ENCODE results near the gene SERPINE3.

The SERPINE3 gene

GRCh38 chr13:51348069-51348967 is 8.8 kb downstream of the SERPINE3 start:
- H2AFZ ChIP-seq (ENCODE audit: low read depth, low read length) = no peak overlapping the region
- no peak for TF ChIP-seq CTCF (IDR thresholded peaks at IDR 0.05; ENCODE audit: borderline replicate concordance, extremely low read depth, low read length, poor library complexity, severe bottlenecking)
- TF ChIP-seq EZH2 (IDR thresholded peaks at IDR 0.05; ENCODE audit: borderline replicate concordance, low read depth, low read length, severe bottlenecking) = no peak
- no peaks in the 10 kb centered on the region for H3K9me3 ChIP-seq (ENCODE audit: insufficient read depth, low read length, severe bottlenecking)
- H3K27me3 ChIP-seq (ENCODE audit: insufficient read depth, low read length, poor library complexity) = no peaks in the 10 kb centered on the region
- H3K4me3 ChIP-seq (ENCODE audit: low read depth in 1 of 2, low read length in 2 of 2) = no peak overlapping the region
- H3K9ac ChIP-seq (ENCODE audit: low read depth, low read length) = no peak overlapping the region
- no peaks in the 10 kb centered on the region for H4K20me1 ChIP-seq (ENCODE audit: insufficient read depth, low read length)
- ATAC-seq (ENCODE audit: insufficient read depth, low read depth) (no peak), DNase-seq (no peak)
- H3K79me2 ChIP-seq (ENCODE audit: insufficient read depth, low read length) = no peaks in the 10 kb centered on the region
- H3K4me1 ChIP-seq (ENCODE audit: insufficient read depth, low read length) = no peaks in the 10 kb centered on the region
- no peak overlapping the region for H3K27ac ChIP-seq (ENCODE audit: low read length)
- no peak overlapping the region for H3K4me2 ChIP-seq (ENCODE audit: insufficient read depth, low read length)
- H3K36me3 ChIP-seq (ENCODE audit: insufficient read depth, low read length) = no peaks in the 10 kb centered on the region

GRCh38 chr13:51349016-51349415 is 9.5 kb downstream of the SERPINE3 start:
- TF ChIP-seq CTCF (IDR thresholded peaks at IDR 0.05; ENCODE audit: borderline replicate concordance, extremely low read depth, low read length, poor library complexity, severe bottlenecking) = no peak
- TF ChIP-seq EZH2 (IDR thresholded peaks at IDR 0.05; ENCODE audit: borderline replicate concordance, low read depth, low read length, severe bottlenecking) = no peak
- no peak for ATAC-seq (ENCODE audit: insufficient read depth, low read depth)
- H4K20me1 ChIP-seq (ENCODE audit: insufficient read depth, low read length) = no peaks in the 10 kb centered on the region
- no peaks in the 10 kb centered on the region for H3K9me3 ChIP-seq (ENCODE audit: insufficient read depth, low read length, severe bottlenecking)
- H3K36me3 ChIP-seq (ENCODE audit: insufficient read depth, low read length) = no peaks in the 10 kb centered on the region
- no peaks in the 10 kb centered on the region for H3K79me2 ChIP-seq (ENCODE audit: insufficient read depth, low read length)
- no peak overlapping the region for H3K27ac ChIP-seq (ENCODE audit: low read length)
- H3K9ac ChIP-seq (ENCODE audit: low read depth, low read length) = no peak overlapping the region
- DNase-seq = no peak
- no peaks in the 10 kb centered on the region for H3K4me1 ChIP-seq (ENCODE audit: insufficient read depth, low read length)
- no peaks in the 10 kb centered on the region for H3K27me3 ChIP-seq (ENCODE audit: insufficient read depth, low read length, poor library complexity)
- no peak overlapping the region for H2AFZ ChIP-seq (ENCODE audit: low read depth, low read length)
- no peak overlapping the region for H3K4me2 ChIP-seq (ENCODE audit: insufficient read depth, low read length)
- H3K4me3 ChIP-seq (ENCODE audit: low read depth in 1 of 2, low read length in 2 of 2) = no peak overlapping the region

DNA sequence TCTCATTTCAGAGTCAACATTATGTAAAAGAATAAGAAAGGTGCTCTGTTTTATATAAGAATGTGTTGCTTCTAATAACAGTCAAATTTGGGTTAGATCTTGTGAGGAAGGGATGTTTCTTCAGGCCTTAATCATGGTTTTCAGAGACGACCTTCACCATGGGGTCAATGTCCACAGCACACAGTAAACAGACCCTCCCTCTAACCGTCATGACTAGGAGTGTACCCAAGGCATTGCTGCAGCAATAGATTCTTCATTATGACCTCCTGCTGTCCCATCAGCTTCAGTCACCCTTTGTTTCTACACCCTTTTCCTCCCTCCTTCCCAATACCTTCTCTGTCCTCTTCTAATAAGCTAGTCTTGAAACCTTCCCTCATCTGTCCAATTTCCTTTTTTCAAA is 15.7 kb downstream of the SERPINE3 start:
- TF ChIP-seq CTCF (IDR thresholded peaks at IDR 0.05; ENCODE audit: borderline replicate concordance, extremely low read depth, low read length, poor library complexity, severe bottlenecking) = no peak
- Histone ChIP-seq H4K20me1 (ENCODE audit: insufficient read depth, low read length) (no peaks in the 10 kb centered on the region), H3K79me2 (ENCODE audit: insufficient read depth, low read length) (no peaks in the 10 kb centered on the region), H3K9me3 (ENCODE audit: insufficient read depth, low read length, severe bottlenecking) (no peaks in the 10 kb centered on the region), H3K27me3 (ENCODE audit: insufficient read depth, low read length, poor library complexity) (no peaks in the 10 kb centered on the region), H3K4me1 (ENCODE audit: insufficient read depth, low read length) (no peaks in the 10 kb centered on the region), H3K4me2 (ENCODE audit: insufficient read depth, low read length) (no peak overlapping the region), H3K9ac (ENCODE audit: low read depth, low read length) (no peak overlapping the region), H3K27ac (ENCODE audit: low read length) (no peak overlapping the region), H2AFZ (ENCODE audit: low read depth, low read length) (no peak overlapping the region), H3K36me3 (ENCODE audit: insufficient read depth, low read length) (no peaks in the 10 kb centered on the region), H3K4me3 (ENCODE audit: low read depth in 1 of 2, low read length in 2 of 2) (no peak overlapping the region)
- ATAC-seq (ENCODE audit: insufficient read depth, low read depth) (no peak), DNase-seq (no peak)
